Measurements from ENCODE around the gene PBXIP1.

PBXIP1 gene

GRCh38 chr1:154982897-154983648 lies 27.2 kb upstream of the PBXIP1 start, which contains the start of gene FLAD1:
FLAD1 (plus strand) TSS chr1:154983344; CDS start chr1:154983695, 351 bp downstream.
- no peak for TF ChIP-seq CTCF (IDR thresholded peaks at IDR 0.05)
- TF ChIP-seq ZFX (IDR thresholded peaks at IDR 0.05; ENCODE audit: borderline replicate concordance) = no peak
- peak within 1 kb of the TSS; percentile 80 for H3K27ac ChIP-seq

- peak overlapping the region; percentile 80 for H3K27ac ChIP-seq
- TF ChIP-seq CTCF (IDR thresholded peaks at IDR 0.05) (no peak), ZFX (IDR thresholded peaks at IDR 0.05; ENCODE audit: borderline replicate concordance) (no peak)
Measured at GRCh38 chr1:154982341-154982740, 26.4 kb upstream of the PBXIP1 start.

GRCh38 chr1:154978360-154978759 lies 22.5 kb upstream of the PBXIP1 start:
- H3K27ac ChIP-seq = peak overlapping the region; percentile 98; the same call in 1 of the 2 replicates
- TF ChIP-seq CTCF (IDR thresholded peaks at IDR 0.05) (no peak), ZFX (IDR thresholded peaks at IDR 0.05; ENCODE audit: borderline replicate concordance) (no peak)

GRCh38 chr1:154977762-154978161 lies 21.9 kb upstream of the PBXIP1 start:
- H3K27ac ChIP-seq = peak overlapping the region; percentile 98; the same call in 1 of the 2 replicates

- TF ChIP-seq CTCF (IDR thresholded peaks at IDR 0.05) (no peak), ZFX (IDR thresholded peaks at IDR 0.05; ENCODE audit: borderline replicate concordance) (no peak)
- peak overlapping the region; percentile 98 for H3K27ac ChIP-seq
Measured at GRCh38 chr1:154975409-154976059, 19.6 kb upstream of the PBXIP1 start.

GRCh38 chr1:154974808-154975408 lies 19.0 kb upstream of the PBXIP1 start:
- TF ChIP-seq ZFX (IDR thresholded peaks at IDR 0.05; ENCODE audit: borderline replicate concordance) = no peak
- no peak for TF ChIP-seq CTCF (IDR thresholded peaks at IDR 0.05)
- H3K27ac ChIP-seq = peak overlapping the region; percentile 98

GRCh38 chr1:154974102-154974807 lies 18.4 kb upstream of the PBXIP1 start, which contains the start of gene CKS1B:
CKS1B (plus strand) TSS chr1:154974681; CDS start chr1:154974746, 65 bp downstream.
- no peak for TF ChIP-seq ZFX (IDR thresholded peaks at IDR 0.05; ENCODE audit: borderline replicate concordance)
- TF ChIP-seq CTCF (IDR thresholded peaks at IDR 0.05) = no peak
- peak within 1 kb of the TSS; percentile 98 for H3K27ac ChIP-seq

All from 22Rv1 (cell line).